Peyer's patch (tissue), 4 donors: ENCODE data around the gene PRR33.

Source experiments
- CTCF ChIP-seq, 6 experiments: fragments of 450-650 bp in 4 of 6; fragments of 200-600 bp in 2 of 6; sonication (generic) in 1 of 6; IDR thresholded peaks; one replicate each; pipeline ENCODE4 v1.5.1; 2017 to 2019; ENCODE audit warnings: antibody characterized with exemption in 6 of 6, mild to moderate bottlenecking in 3 of 6, moderate library complexity in 1 of 6
- POLR2A ChIP-seq, 2 donors: fragments of 450-650 bp; IDR thresholded peaks; one replicate each; pipeline ENCODE4 v1.5.1; 2017; ENCODE audit warnings: antibody characterized with exemption in 2 of 2, mild to moderate bottlenecking in 2 of 2, moderate library complexity in 2 of 2

DNA sequence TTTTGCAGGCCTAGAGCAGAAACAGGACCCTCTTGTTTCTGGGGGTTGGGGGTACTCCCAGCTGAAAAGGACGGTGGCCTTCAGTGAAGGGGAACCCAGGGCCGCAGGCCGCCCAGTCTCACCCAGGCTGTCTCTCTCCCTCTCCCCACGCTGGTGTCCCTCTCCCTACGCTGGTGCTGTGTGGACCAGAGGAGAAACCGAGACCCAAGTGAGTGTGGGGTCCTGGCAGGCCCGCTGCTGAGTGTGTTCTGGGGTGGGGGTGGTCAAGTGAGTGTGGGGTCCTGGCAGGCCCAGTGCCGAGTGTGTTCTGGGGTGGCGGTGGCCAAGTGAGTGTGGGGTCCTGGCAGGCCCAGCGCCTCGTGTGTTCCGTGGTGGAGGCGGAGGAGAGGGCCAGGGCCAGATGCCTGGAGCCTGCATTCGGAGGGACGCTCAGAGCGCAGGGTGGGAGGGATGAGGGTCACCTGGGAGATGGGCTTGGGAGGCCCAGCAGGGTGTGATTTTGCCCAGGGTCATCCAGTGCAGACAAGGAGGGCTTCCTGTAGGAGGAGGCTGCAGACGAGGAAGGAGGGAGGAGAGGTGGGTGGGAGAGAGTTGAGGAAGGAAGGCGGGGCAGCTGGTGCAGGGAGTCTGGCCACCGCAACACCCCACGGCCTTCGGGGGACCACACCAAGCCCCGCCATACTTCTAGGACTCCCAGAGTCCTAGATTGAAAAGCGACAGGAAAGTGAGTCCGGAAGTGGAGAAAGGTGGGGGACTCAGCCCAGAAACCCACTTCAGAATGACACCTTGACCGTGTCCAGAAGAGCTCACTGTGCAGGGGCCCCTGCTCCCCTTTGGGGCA lies 38.1 kb upstream of the PRR33 start:
- no peak for TF ChIP-seq CTCF (IDR thresholded peaks at IDR 0.05)
- TF ChIP-seq POLR2A (IDR thresholded peaks at IDR 0.05), result no peak
